GM23248 (cell line): ENCODE data around the gene RNASEH2B. TPM values are rescaled to one million over a fixed set of nuclear protein-coding genes. Genes with fewer than 3 reads are reported as not detected.

Experiments used
- DNase-seq: peaks from one replicate; pipeline ENCODE4 v3.0.0-alpha.2; 2015
- H2AFZ ChIP-seq: fragments of 200-600 bp; sonication (generic); 2 replicates; pipeline ENCODE4 v1.6.1; 2016; ENCODE audit warnings: antibody characterized with exemption
- H3F3A ChIP-seq: fragments of 200-600 bp; sonication (generic); 2 replicates; pipeline ENCODE4 v1.6.1; 2016; ENCODE audit warnings: mild to moderate bottlenecking, antibody characterized with exemption, mixed run types; ENCODE audit not compliant: insufficient read depth
- H3K27ac ChIP-seq: fragments of 200-600 bp; sonication (generic); 2 replicates; pipeline ENCODE4 v1.5.1; 2016; ENCODE audit warnings: mild to moderate bottlenecking
- H3K27me3 ChIP-seq: fragments of 200-600 bp; sonication (generic); replicated peaks from 2 replicates; pipeline ENCODE4 v1.6.1; 2016; ENCODE audit warnings: mild to moderate bottlenecking; ENCODE audit not compliant: insufficient read depth
- H3K36me3 ChIP-seq: fragments of 200-600 bp; sonication (generic); 2 replicates; pipeline ENCODE4 v1.6.1; 2016; ENCODE audit warnings: low read depth, mild to moderate bottlenecking
- H3K4me1 ChIP-seq: fragments of 200-600 bp; sonication (generic); 2 replicates; pipeline ENCODE4 v1.6.1; 2016; ENCODE audit warnings: mild to moderate bottlenecking; ENCODE audit not compliant: insufficient read depth
- H3K4me2 ChIP-seq: fragments of 200-600 bp; sonication (generic); one replicate; pipeline ENCODE4 v1.6.1; 2016; ENCODE audit warnings: mild to moderate bottlenecking; ENCODE audit not compliant: unreplicated experiment
- H3K4me3 ChIP-seq: fragments of 200-600 bp; sonication (generic); 2 replicates; pipeline ENCODE4 v1.5.1; 2016; ENCODE audit warnings: mild to moderate bottlenecking
- H3K79me2 ChIP-seq: fragments of 200-600 bp; sonication (generic); 2 replicates; pipeline ENCODE4 v1.6.1; 2016; ENCODE audit warnings: mild to moderate bottlenecking; ENCODE audit not compliant: insufficient read depth
- H3K9ac ChIP-seq: fragments of 200-600 bp; sonication (generic); 2 replicates; pipeline ENCODE4 v1.6.1; 2016; ENCODE audit warnings: mild to moderate bottlenecking
- H3K9me2 ChIP-seq: fragments of 200-600 bp; sonication (generic); 2 replicates; pipeline ENCODE4 v1.6.1; 2016; ENCODE audit warnings: mixed run types, mild to moderate bottlenecking, moderate library complexity; ENCODE audit not compliant: insufficient read depth
- H3K9me3 ChIP-seq: fragments of 200-600 bp; sonication (generic); one replicate; pipeline ENCODE4 v1.6.1; 2017; ENCODE audit warnings: low read depth
- H4K20me1 ChIP-seq: fragments of 200-600 bp; sonication (generic); 2 replicates; pipeline ENCODE4 v1.6.0; 2016; ENCODE audit not compliant: insufficient read depth
- EZH2 ChIP-seq: fragments of 200-600 bp; sonication (generic); IDR thresholded peaks from 2 replicates; pipeline ENCODE4 v1.6.1; 2018; ENCODE audit warnings: antibody characterized with exemption, mild to moderate bottlenecking; ENCODE audit not compliant: insufficient read depth, poor library complexity, severe bottlenecking
- EZH2phosphoT487 ChIP-seq: fragments of 200-600 bp; sonication (generic); IDR thresholded peaks from 2 replicates; pipeline ENCODE4 v1.6.1; 2018; ENCODE audit warnings: antibody characterized with exemption, moderate library complexity, mild to moderate bottlenecking, low read depth; ENCODE audit not compliant: insufficient read depth
- WGBS, 2 experiments: methylation state at CpG; one replicate each; pipeline ENCODE4 v1.1.6; 2015 to 2017; ENCODE audit warnings: low lambda C conversion rate in 2 of 2, low coverage in 1 of 2; ENCODE audit errors: missing lambda C conversion rate in 2 of 2; 5-methylcytosine and 5-hydroxymethylcytosine counted together
- in situ Hi-C: fragments of 300-500 bp; cut with MboI; formaldehyde crosslinking; loops from 2 replicates; pipeline ENCODE4 v1.15.0; 2020
- polyA plus RNA-seq: library from polyadenylated mRNA; unstranded; fragments of >200 nt; fragmentation: Nextera tagmentation; extraction: Ambion mirVana; gene quantifications from 2 replicates; pipeline ENCODE4 v1.2.1, GENCODE V29; 2016
- total RNA-seq: library from RNA; depleted of rRNA; stranded (reverse); fragments of >200 nt; shearing (Covaris generic); gene quantifications from 2 replicates; pipeline ENCODE4 v1.2.3, GENCODE V29; 2014

RNASEH2B gene
- total and polyA plus RNA-seq, 2 experiments from 2014 or later = 27.9 to 28.3 TPM

- no peak for TF ChIP-seq EZH2phosphoT487
- TF ChIP-seq EZH2 = no peak
- Histone ChIP-seq H3K4me2 (no peak overlapping the region), H3K79me2 (peaks cover 9% of the 10 kb centered on the region), H4K20me1 (no peaks in the 10 kb centered on the region), H3K36me3 (no peaks in the 10 kb centered on the region), H3K27me3 (no peaks in the 10 kb centered on the region), H3K9ac (no peak overlapping the region), H3K4me1 (no peaks in the 10 kb centered on the region), H2AFZ (no peak overlapping the region), H3K9me2 (no peaks in the 10 kb centered on the region), H3K4me3 (no peak overlapping the region), H3K27ac (no peak overlapping the region), H3K9me3 (no peaks in the 10 kb centered on the region), H3F3A (no peaks in the 10 kb centered on the region)
- DNase-seq = no peak
- WGBS, 2 experiments = 93 to 97% methylated on average over 3 of the region's 3 CpGs
- in situ Hi-C loops = no loop called here
Measured at GRCh38 chr13:50928659-50929462, 19.3 kb downstream of the RNASEH2B start.

- no peak for TF ChIP-seq EZH2phosphoT487
- no peak for TF ChIP-seq EZH2
- H3K79me2 ChIP-seq = no peaks in the 10 kb centered on the region
- no peak overlapping the region for H3K9ac ChIP-seq
- H3K4me3 ChIP-seq = no peak overlapping the region
- no peak overlapping the region for H3K4me2 ChIP-seq
- no peaks in the 10 kb centered on the region for H3F3A ChIP-seq
- in situ Hi-C loops = no loop called here
- no peaks in the 10 kb centered on the region for H3K9me2 ChIP-seq
- DNase-seq = no peak
- H3K9me3 ChIP-seq = no peaks in the 10 kb centered on the region
- no peaks in the 10 kb centered on the region for H3K36me3 ChIP-seq
- H3K27me3 ChIP-seq = no peaks in the 10 kb centered on the region
- no peaks in the 10 kb centered on the region for H3K4me1 ChIP-seq
- H2AFZ ChIP-seq = no peak overlapping the region
- H3K27ac ChIP-seq = no peak overlapping the region
- H4K20me1 ChIP-seq = no peaks in the 10 kb centered on the region
- 93% methylated on average over 6 of the region's 6 CpGs for whole genome bisulfite sequencing, 2 experiments
Measured at GRCh38 chr13:50932091-50932490, 22.5 kb downstream of the RNASEH2B start.

GRCh38 chr13:50934735-50935435 is 25.3 kb downstream of the RNASEH2B start:
- WGBS, 2 experiments = 91 to 95% methylated on average over 5 of the region's 5 CpGs
- Histone ChIP-seq H3K9me3 (no peaks in the 10 kb centered on the region), H3K9me2 (no peaks in the 10 kb centered on the region), H3K9ac (no peak overlapping the region), H3K79me2 (no peaks in the 10 kb centered on the region), H2AFZ (no peak overlapping the region), H3K27ac (no peak overlapping the region), H3K4me3 (no peak overlapping the region), H4K20me1 (no peaks in the 10 kb centered on the region), H3K4me2 (no peak overlapping the region), H3K27me3 (no peaks in the 10 kb centered on the region), H3K4me1 (no peaks in the 10 kb centered on the region), H3F3A (no peaks in the 10 kb centered on the region), H3K36me3 (no peaks in the 10 kb centered on the region)
- no peak for TF ChIP-seq EZH2phosphoT487
- no peak for TF ChIP-seq EZH2
- DNase-seq = no peak
- in situ Hi-C loops = no loop called here

- H3K27me3 ChIP-seq = no peaks in the 10 kb centered on the region
- no peak overlapping the region for H3K4me2 ChIP-seq
- in situ Hi-C loops = no loop called here
- H3K4me1 ChIP-seq = no peaks in the 10 kb centered on the region
- H3K9me3 ChIP-seq = no peaks in the 10 kb centered on the region
- H2AFZ ChIP-seq = no peak overlapping the region
- H4K20me1 ChIP-seq = no peaks in the 10 kb centered on the region
- H3K36me3 ChIP-seq = no peaks in the 10 kb centered on the region
- H3K9ac ChIP-seq = no peak overlapping the region
- no peak overlapping the region for H3K27ac ChIP-seq
- 69 to 78% methylated on average over 2 of the region's 2 CpGs for WGBS, 2 experiments
- no peaks in the 10 kb centered on the region for H3K9me2 ChIP-seq
- no peaks in the 10 kb centered on the region for H3F3A ChIP-seq
- H3K4me3 ChIP-seq = no peak overlapping the region
- no peak for TF ChIP-seq EZH2
- no peak for TF ChIP-seq EZH2phosphoT487
- peak; percentile 45 for DNase-seq
- H3K79me2 ChIP-seq = no peaks in the 10 kb centered on the region
Measured at GRCh38 chr13:50936679-50937078, 27.1 kb downstream of the RNASEH2B start.
